ENCODE measurements around the gene ZNF407. TPM values are rescaled to one million over a fixed set of nuclear protein-coding genes. Genes with fewer than 3 reads are reported as not detected.

Gene ZNF407
- total RNA-seq, 1 donor from 2014 or later = 23.5 TPM

DNA sequence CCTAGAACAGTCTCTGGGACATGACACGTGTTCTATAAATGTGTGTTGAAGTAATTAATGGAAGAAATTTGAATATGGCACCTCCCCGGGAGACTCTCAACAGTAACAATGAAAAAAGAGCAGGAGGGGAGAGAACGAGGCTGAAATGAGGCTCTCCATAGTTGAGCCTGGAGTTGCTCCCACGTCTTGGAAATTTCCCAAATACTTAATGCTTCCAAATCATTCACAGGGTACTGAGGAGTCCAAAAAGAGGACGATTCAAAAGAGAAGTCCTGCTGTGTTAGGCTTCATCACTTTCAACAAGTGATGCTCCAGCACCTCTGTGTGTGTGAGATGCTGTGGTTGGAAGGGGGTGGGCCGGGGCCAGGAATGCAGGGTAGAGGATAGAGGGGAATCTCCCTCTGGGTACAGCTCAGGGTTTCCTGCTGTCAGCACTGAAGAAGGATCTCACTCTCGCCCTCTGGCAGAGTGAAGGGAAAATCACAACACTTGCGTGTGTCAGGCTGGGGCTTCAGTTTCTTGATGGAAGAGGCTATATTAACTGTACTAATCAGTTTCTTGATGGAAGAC, 18.1 kb upstream of the ZNF407 start:
- intact Hi-C loops (cut with micrococcal nuclease) = no loop called here

DNA sequence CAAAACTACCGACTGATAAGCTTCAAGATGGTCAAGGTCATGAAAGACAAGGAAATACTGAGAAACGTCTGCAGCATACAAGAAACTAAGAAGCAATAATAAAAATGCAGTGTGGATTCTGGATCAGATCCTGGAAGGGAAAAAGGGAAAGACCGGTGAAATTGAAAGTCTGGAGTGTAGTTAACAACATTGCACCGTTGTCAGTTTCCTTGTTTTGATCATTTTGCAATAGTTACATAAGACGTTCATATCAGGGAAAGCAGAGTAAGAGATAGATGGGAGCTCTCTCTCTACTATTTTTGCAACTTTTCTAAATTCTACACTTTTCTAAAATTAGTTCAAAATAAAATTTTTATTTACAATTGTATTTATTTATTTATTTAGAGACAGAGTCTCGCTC, 15.0 kb upstream of the ZNF407 start:
- intact Hi-C loops (cut with micrococcal nuclease) = no loop called here

DNA sequence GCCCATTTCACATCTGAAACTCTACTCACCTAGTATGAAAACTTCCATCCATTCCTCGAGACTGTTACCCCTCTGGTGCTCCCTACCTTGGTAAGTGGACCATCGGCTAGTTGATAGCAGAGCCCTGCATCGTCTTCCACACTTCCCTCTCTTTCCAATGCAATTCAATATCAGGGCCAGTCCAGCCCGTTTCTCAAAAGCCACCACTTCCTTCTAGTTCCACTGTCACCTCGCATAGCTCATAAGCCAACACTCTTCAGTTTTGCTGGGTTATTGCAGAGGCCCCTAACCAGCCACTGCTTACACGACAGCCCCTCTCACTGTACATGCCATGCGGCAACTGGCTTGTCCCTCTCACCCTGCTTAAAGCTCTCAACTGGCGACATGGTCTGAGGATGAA, 10.2 kb upstream of the ZNF407 start:
- intact Hi-C loops (cut with micrococcal nuclease) = no loop called here

DNA sequence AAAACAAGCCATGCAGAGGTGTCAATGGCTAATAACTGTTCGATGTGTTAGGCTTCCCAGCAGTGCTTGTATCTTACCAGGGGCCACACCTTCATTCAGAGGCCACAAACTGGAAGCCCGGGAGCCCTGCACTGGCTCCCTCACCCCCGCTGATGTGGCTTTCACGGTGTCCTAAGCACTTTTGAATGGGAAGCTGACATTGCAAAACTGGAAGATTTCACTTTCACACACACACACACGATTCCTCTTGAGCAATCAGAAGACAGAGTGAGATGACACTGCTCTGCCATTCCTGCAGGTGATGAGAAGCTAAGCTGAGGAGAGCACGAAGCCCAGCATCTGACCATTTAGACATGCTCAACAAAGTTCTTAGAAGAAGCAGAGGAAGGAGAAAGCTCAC, 8.6 kb upstream of the ZNF407 start:
- intact Hi-C loops (cut with micrococcal nuclease) = no loop called here

DNA sequence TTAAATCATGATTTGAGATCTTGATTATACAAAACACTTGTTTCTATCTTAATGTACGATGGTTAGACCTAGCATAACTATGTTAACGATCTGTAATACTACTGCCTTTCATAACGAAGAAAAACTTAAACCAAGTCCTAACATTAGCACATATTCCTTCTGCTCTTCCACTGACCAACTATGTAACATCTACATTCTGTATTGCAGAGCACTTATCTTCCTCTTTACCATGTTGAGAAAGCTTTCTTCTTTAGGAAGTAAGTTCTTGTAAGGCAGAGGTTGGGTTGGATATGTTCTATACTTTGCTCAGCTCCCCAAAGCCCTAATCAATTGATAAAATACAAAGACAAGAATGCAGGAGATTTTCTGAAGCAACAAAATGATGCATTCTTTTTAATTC, 7.9 kb upstream of the ZNF407 start:
- intact Hi-C loops (cut with micrococcal nuclease) = no loop called here

DNA sequence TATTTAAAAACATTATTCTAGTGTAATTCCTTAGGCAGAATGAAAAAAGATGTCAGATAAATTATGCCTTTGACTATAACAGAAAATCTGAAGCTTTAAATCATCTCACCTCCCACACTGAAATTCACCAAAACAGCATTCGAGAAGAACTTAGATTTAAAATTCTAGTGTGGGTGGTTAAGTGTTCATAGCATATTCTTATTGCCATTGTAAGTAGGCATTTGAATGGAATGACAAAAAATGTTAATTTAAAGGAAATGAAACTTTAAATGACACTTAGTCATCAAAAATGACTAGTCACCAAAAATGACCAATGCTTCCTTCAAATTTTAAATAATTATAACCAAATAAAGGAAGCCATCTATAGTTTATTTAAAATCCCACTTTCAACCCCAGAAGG, 7.0 kb upstream of the ZNF407 start:
- intact Hi-C loops (cut with micrococcal nuclease) = no loop called here

DNA sequence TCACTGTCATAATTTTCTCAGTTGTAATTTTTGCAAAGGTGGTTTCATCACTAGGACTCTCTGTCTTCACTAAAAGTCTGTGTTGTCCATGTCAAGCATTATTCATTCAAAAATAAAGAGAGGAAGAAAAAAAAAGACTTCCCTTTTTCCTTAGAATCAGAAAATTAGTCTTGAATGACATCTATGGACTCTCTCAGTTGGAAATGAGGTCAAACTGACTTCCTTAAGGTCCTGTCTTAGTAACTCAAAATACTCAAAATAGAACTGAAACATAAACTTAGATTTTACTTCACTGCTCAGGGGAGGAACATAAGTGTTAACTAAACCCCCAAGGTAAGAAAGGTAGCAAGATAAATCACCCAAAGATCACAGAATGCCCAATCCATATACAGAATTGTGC, 2.2 kb upstream of the ZNF407 start:
- intact Hi-C loops (cut with micrococcal nuclease) = loop anchor here (5.0 kb wide), 1 partner anchor 223 kb away; no protein-coding TSS in a partner anchor

DNA sequence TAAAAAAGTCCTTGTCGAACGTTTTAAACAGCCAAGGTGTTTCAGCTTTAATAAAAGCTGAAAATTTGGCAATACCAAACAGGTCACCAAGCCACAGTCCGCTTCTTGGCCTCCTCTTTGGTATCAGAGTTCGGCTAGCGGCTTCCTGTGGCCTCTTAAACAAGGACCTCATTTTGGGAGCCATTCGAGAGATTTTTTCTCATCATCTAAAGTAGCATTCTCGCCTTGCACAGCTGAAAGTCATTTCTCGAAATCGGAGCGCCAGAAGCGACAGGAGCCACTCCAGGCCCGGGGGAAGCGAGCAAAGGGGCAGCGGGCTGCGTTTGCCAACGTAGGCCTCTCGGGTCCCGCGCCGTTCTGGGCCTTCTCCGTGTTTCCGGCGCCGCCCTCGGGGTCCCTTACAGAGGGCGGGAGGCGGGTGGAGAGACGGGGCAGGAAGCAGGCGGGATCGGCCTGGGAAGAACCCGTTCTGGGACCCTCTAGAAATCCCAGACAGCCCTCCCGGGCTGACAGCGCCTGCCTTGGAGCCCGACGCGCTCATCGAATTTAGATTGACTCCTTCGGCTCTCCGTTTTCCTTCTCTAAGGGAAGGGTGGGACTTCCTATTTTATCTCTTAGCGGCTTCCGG, 522 bp upstream of the ZNF407 start:
- intact Hi-C loops (cut with micrococcal nuclease) = loop anchor here (1.0 to 5.0 kb wide), 10 partner anchors 44 to 1896 kb away; partner anchors contain the start of genes TIMM21 and TSHZ1

DNA sequence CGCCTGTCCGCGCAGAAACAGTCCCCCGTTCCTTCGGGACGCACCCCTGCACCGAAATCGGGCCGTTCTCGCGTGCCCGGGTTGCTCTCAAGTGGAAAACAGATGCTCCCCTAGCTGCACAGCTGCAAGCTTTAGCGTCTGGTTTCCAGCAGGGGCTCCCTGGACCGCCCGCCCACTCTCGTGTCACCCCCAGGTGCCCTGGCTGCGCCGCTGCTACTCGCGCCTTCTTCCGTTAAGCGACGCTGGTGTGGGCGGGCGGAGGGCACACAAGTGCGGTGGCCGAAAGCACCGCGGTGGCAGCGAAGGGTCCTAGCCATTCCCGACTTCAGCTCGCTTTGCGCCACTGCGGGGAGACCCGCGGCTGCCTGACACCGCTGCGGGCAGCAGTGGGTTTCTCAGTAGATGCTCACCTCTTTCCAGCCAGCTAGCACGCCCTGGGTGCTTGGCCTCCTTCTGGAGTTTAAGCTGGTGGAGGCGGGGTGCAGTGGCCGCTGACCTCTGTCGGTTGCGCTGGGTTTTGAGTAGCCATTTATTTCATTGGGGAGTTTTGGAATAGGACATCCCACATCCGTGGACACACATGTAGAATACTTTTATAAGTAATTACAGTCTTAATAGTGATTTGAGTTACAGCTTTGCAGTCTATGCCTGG, 806 bp downstream of the ZNF407 start:
- intact Hi-C loops (cut with micrococcal nuclease) = loop anchor here (1.0 to 5.0 kb wide), 4 partner anchors 33 to 534 kb away; no protein-coding TSS in a partner anchor

DNA sequence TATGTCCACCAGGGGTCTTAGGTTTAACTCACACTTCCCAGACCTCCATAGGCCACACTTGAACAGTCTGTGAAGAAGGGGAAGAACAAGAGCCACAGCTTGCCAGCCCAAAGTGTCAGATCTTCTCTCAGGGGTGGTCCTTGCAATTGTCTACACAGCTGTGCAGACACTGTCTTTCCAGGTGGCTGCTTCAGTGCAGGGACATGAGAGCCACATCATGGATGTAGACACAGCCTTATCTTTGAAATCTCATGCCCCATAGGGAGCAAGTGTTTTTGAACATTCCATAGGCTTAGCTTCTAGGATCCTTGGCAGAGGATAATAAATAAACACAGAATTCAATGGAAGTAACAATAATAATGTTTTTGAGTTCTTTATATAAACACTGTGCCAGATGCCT, 6.7 kb downstream of the ZNF407 start:
- intact Hi-C loops (cut with micrococcal nuclease) = no loop called here

DNA sequence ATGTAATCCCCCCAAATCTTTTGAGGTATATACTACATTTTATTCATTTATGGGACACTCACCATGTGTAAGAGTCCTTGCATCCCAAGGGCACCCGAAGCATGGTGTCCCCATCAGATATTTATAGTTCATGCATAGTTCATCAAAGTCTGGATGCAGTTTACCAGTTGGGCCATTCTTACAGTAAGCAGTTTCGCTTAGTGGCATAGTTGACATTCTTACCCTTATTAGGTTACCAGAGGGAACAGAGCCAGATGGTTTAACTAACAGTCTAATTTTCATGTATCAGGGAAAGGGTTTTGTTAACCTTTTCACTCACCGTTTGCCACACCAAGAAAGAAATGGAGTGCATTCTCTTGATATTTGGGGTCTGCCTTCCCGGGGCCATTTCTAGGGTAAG, 7.1 kb downstream of the ZNF407 start:
- intact Hi-C loops (cut with micrococcal nuclease) = no loop called here

DNA sequence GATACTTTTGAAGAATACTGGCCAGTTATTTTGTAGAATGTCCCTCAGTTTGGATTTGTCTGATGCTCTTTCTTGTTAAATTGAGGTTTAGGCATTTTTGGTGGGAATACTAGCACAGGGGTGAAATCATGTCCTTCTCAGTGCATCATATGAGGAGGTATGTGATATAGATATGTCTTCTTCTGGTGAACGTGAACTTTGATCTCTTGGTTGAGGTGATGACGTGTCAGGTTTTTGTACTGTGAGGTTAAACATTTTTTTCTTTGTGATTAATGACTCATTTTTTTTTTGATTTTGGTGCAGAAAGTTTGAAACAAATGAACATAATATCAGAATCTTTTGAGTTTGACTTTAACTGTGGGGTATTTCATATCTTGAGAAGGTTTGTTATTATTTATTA, 11.0 kb downstream of the ZNF407 start:
- intact Hi-C loops (cut with micrococcal nuclease) = no loop called here

DNA sequence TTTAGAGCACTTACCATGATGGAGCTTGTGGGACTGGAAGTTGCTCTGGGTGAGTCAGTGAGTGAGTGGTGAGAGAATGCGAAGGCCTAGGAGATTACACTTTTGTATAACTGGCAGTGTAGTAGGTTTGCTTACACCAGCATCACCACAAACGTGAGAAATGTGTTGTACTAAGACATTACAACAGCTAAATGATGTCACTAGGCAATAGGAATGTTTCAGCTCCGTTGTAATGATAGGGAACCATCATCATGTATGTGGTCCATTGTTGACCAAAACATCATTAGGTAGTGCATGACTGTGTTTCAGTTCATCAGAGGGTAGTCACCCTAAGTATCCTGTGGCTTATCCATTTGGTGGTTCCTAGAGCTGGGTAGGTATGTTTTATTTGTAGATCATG, 11.9 kb downstream of the ZNF407 start:
- intact Hi-C loops (cut with micrococcal nuclease) = no loop called here

DNA sequence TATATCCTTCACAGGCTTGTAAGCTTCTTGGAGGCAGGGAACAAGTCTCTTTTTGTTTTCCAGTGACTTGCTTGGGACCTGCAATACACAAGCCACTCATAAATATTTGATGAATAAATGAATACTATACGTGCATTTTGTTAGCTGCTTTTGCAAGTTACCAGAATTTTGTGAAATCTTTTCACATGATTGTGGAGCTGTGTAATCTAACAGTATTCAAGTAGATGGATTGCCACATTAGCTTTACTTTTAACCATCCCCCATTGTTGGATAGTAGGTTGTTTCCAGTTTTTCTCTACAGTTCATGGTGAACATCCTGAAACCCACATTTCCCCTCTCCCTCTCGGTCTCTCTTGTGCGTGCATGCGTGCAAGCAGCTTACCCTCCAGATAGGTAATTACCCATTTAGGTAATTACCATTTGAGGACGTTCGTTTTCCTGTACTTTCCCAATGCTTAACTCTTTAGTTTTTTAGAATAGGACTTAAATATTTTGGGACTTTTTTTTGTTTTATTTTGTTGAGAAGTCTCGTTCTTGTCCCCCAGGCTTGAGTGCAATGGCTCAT, 12.5 kb downstream of the ZNF407 start:
- intact Hi-C loops (cut with micrococcal nuclease) = no loop called here

DNA sequence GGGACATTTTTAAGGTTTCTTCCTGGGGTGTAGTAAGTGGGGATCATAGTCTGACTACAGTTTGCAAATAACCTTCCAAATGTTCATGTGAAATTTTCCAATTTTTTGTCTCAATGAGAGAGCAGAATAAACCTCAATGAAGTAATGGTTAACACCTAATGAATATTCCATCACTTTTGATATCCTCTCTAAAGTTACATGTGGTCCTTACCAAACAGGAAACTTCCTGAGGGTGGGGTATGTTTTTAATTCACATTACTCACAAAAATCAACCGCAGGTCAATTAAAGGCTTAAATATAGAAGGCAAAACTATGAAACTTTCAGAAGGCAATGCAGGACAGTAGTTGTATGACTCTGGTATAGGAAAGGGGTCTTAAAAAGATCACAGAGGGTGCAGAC, 13.2 kb downstream of the ZNF407 start:
- intact Hi-C loops (cut with micrococcal nuclease) = no loop called here

DNA sequence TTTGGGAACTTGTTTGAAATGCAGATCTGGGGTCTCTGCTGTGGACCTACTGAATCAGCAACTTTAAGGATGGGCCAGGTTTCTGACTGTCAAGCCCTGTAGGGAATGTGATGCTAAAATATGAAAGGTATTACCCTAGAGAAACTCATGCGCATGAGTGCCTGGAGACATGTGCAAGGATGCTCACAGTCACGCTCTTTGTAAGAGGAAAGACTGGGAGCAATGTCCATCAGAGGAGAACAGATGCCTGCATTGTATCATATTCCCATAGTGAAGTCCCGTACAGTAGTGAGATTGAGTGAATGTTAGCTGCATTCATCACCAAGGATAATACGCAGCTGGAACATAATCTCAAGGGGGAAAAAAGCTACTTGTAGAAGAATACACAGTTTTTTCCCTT, 14.1 kb downstream of the ZNF407 start:
- intact Hi-C loops (cut with micrococcal nuclease) = no loop called here

DNA sequence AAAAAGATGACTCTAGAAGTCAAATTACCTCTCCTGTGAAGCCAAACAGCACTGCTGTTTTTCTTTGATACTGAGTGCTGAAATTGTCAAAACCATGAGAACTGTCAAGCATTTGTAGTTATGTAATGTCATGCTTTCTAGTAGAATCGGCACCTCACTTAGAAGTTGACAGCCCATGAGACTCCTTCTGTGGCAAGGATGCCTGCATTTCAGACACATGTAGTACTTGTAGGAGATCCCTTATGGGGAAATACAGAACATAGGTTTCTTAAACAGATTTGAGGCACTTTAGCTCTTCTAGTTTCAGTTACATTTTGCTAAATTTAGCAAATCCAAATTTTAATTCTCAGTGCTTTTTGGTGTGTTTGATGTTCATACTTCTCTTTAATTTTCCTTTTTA, 15.7 kb downstream of the ZNF407 start:
- intact Hi-C loops (cut with micrococcal nuclease) = no loop called here

DNA sequence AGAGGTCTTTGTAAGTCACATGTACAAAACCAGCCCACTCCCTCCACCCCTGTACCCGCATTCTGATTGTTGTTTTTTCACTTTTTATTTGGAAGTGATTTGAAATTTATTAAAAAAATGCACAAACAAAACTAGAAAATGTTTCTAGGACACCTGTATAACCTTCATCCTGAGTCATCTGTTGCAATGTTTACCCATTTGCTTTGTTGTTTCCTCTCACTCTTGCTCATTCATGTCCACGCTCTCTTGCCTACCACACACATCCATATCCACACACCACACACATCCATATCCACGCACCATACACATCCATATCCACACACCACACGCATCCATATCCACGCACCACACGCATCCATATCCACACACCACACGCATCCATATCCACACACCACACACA, 18.8 kb downstream of the ZNF407 start:
- intact Hi-C loops (cut with micrococcal nuclease) = no loop called here

DNA sequence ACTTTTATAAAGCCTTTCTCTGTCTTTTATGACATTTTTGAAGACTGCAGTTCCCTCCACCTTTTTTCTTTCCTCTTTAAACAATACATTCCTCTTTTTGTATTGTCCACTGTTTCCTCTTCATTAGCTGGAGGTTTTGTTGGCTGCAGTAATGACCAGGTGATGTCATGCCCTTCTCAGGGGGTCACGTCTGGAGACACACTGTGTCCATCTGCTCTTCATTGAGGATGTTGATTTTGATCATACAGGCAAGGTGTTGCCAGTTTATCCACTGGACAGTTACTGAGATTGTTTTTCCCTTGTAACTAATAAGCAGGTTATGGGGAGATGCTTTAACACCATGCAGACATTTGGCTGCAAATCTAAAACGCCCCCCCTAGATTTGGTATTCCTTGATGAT, 19.8 kb downstream of the ZNF407 start:
- intact Hi-C loops (cut with micrococcal nuclease) = no loop called here

DNA sequence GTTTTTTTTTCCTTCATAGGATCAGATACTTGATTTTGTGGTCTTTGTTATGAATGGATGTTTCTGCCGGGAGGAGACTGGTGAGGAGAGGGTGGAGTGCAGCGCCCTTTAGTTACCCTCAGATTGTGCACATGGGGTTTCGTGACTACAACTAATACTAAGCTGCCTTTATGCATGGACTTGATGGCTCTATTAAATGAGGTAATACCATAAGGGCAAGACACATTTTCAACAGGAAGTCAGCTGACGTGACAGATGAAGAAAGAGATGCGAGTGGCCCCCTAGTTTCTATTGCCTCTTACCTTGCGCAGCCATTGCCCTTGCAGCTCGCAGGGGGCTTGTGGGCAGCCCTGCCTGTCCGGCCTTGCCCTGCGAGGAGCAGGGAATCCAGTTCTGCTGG, 24.4 kb downstream of the ZNF407 start:
- intact Hi-C loops (cut with micrococcal nuclease) = loop anchor here (10.0 kb wide), 1 partner anchor 343 kb away; no protein-coding TSS in a partner anchor

DNA sequence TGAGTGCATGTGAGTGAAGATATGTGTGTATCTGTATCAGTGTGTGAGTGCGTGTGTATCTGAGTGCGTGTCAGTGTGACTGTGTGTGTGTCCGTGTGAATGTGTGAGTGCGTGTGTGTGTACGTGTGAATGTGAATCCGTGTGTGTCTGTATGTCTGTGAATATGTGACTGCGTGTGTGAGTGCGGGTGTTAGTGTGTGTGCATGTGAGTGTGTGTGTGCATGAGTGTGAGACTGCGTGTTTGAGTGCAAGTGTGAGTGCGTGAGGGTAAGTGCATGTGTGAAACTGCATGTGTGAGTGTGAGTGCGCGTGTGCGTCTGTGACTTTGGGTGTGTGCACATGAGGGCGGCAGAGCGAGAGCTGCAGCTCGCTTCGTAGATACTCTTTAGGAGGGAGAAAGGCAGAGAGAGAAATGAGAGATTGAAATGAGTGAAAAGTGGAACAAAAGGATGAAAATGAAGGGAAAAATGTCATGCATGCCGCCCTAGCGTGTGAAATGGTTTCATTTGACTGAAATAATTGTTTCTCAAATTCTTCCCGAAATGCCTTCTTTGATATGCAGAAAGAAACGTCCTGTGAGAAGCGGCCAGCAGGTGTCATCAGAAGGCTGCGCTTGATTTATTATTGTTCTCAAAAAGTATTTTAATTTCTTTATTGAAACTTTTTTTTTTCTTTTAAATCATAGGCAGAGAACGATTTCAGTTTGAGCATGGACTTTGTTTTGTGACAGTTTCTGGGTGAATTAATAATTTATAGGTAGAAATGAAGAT, 25.6 kb downstream of the ZNF407 start:
- intact Hi-C loops (cut with micrococcal nuclease) = loop anchor here (1.0 to 10.0 kb wide), 3 partner anchors 342 to 1726 kb away; no protein-coding TSS in a partner anchor

DNA sequence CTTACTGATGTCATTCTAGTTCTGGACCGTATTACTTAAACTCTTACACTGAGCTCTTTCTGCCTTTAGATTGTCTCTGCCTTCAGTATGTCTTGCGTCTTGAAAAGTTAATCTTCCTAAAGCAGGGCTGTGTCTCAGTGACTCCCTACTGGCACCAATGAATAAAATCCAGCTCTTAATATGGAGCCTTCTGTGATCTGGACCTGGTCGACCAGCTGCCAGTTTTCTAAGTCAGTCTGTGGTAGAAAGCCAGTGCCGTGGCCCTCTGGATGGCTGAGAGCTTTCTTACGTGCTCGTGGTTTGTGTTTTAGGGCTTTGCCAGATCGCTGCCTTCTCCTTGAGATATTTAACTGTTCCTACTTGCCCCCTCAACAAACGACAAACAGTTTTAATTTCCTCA, 26.8 kb downstream of the ZNF407 start:
- intact Hi-C loops (cut with micrococcal nuclease) = loop anchor here (10.0 kb wide), 1 partner anchor 340 kb away; no protein-coding TSS in a partner anchor

Data from T-helper 1 cell treated with Interleukin-12 subunit alpha and Interleukin-12 subunit beta and Interleukin-4 antibody, amounts not matched to agents 30 ng/mL and 1 ng/mL, for 36 hours (primary cell).